Measurements from ENCODE around the gene PRDM16. TPM values are rescaled to one million over a fixed set of nuclear protein-coding genes. Genes with fewer than 3 reads are reported as not detected.

Gene PRDM16
- total RNA-seq, 1 experiment from 2014 or later = 1.6 TPM

DNA sequence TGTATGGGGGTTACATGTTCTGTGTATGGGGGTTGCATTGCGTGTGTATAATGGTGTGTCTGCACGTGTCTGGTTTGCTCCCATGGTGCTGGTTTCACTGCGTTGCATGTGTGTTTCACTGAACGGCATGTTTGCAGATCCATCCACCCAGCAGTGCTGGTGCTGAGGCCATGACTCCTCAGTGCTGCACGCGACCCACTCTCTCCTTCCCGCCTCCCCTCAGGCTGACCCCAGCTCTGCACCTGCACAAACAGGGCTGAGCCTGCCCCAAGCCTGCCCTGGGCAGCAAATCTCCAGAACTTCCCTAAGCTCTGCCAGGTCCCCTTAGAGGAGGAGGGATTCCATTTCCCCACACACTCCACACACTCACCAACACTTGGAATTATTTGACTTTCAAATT lies 29.0 kb upstream of the PRDM16 start (continued):
- no peak for TF ChIP-seq ZMAT4 (CRISPR knock-in tag; IDR thresholded peaks at IDR 0.05)
- no peak for TF ChIP-seq TP53 (CRISPR knock-in tag; IDR thresholded peaks at IDR 0.05)
- no peak for TF ChIP-seq AFF4 (CRISPR knock-in tag; IDR thresholded peaks at IDR 0.05; ENCODE audit: borderline replicate concordance)

GRCh38 chr1:3042481-3042880 lies 26.5 kb upstream of the PRDM16 start:
- TF ChIP-seq ESRRA (CRISPR knock-in tag; IDR thresholded peaks at IDR 0.05; ENCODE audit: borderline replicate concordance) = no peak
- TF ChIP-seq, protein P1, sequence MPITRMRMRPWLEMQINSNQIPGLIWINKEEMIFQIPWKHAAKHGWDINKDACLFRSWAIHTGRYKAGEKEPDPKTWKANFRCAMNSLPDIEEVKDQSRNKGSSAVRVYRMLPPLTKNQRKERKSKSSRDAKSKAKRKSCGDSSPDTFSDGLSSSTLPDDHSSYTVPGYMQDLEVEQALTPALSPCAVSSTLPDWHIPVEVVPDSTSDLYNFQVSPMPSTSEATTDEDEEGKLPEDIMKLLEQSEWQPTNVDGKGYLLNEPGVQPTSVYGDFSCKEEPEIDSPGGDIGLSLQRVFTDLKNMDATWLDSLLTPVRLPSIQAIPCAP (CRISPR knock-in tag; IDR thresholded peaks at IDR 0.05) = no peak
- TF ChIP-seq GRHL2 (CRISPR knock-in tag; IDR thresholded peaks at IDR 0.05; ENCODE audit: insufficient replicate concordance, severe bottlenecking) = no peak
- TF ChIP-seq EMX1 (CRISPR knock-in tag; IDR thresholded peaks at IDR 0.05) = no peak
- TF ChIP-seq ZNF232 (CRISPR knock-in tag; IDR thresholded peaks at IDR 0.05) = no peak
- no peak for TF ChIP-seq ZNF121 (CRISPR knock-in tag; IDR thresholded peaks at IDR 0.05)
- TF ChIP-seq HMGA2 (CRISPR knock-in tag; IDR thresholded peaks at IDR 0.05) = no peak
- no peak for TF ChIP-seq TEAD4 (CRISPR knock-in tag; IDR thresholded peaks at IDR 0.05)
- no peak for TF ChIP-seq KAT7 (CRISPR knock-in tag; IDR thresholded peaks at IDR 0.05; ENCODE audit: borderline replicate concordance)
- no peak for TF ChIP-seq GTF2I (CRISPR knock-in tag; conservative IDR thresholded peaks at IDR 0.05)
- no peak for TF ChIP-seq ZNF671 (CRISPR knock-in tag; IDR thresholded peaks at IDR 0.05)
- TF ChIP-seq ZNF317 (CRISPR knock-in tag; IDR thresholded peaks at IDR 0.05; ENCODE audit: borderline replicate concordance, low read depth) = no peak
- TF ChIP-seq, protein P2, sequence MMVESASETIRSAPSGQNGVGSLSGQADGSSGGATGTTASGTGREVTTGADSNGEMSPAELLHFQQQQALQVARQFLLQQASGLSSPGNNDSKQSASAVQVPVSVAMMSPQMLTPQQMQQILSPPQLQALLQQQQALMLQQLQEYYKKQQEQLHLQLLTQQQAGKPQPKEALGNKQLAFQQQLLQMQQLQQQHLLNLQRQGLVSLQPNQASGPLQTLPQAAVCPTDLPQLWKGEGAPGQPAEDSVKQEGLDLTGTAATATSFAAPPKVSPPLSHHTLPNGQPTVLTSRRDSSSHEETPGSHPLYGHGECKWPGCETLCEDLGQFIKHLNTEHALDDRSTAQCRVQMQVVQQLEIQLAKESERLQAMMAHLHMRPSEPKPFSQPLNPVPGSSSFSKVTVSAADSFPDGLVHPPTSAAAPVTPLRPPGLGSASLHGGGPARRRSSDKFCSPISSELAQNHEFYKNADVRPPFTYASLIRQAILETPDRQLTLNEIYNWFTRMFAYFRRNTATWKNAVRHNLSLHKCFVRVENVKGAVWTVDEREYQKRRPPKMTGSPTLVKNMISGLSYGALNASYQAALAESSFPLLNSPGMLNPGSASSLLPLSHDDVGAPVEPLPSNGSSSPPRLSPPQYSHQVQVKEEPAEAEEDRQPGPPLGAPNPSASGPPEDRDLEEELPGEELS (CRISPR knock-in tag; IDR thresholded peaks at IDR 0.05) = no peak
- TF ChIP-seq ETV6 (CRISPR knock-in tag; IDR thresholded peaks at IDR 0.05) = no peak
- TF ChIP-seq MXD4 (CRISPR knock-in tag; IDR thresholded peaks at IDR 0.05; ENCODE audit: borderline replicate concordance) = no peak

GRCh38 chr1:3049164-3049563 lies 19.8 kb upstream of the PRDM16 start:
- POLR2A ChIA-PET = no interaction called here
- H3K4me3 Mint-ChIP-seq = no peak overlapping the region
- no peak overlapping the region for H3K27ac Mint-ChIP-seq
- peaks cover 35% of the 10 kb centered on the region for H3K9me3 Mint-ChIP-seq
- no peak for TF ChIP-seq ELF4 (CRISPR knock-in tag; IDR thresholded peaks at IDR 0.05; ENCODE audit: low read depth)
- no peak for TF ChIP-seq ZNF138 (CRISPR knock-in tag; conservative IDR thresholded peaks at IDR 0.05)
- no peak for TF ChIP-seq ESRRA (CRISPR knock-in tag; IDR thresholded peaks at IDR 0.05; ENCODE audit: borderline replicate concordance)
- TF ChIP-seq USF2 (CRISPR knock-in tag; IDR thresholded peaks at IDR 0.05) = no peak
- TF ChIP-seq OVOL2 (CRISPR knock-in tag; IDR thresholded peaks at IDR 0.05; ENCODE audit: borderline replicate concordance) = no peak
- TF ChIP-seq TEAD4 (CRISPR knock-in tag; IDR thresholded peaks at IDR 0.05) = no peak
- no peak for TF ChIP-seq CTCF (IDR thresholded peaks at IDR 0.05)
- no peak for TF ChIP-seq NFYB (CRISPR knock-in tag; conservative IDR thresholded peaks at IDR 0.05; ENCODE audit: low read depth)
- TF ChIP-seq ZNF263 (CRISPR knock-in tag; IDR thresholded peaks at IDR 0.05; ENCODE audit: low read depth) = no peak
- H3K4me1 Mint-ChIP-seq = no peaks in the 10 kb centered on the region
- DNase-seq (ENCODE audit: low spot score) = no peak
- ATAC-seq = no peak
- peaks cover 13% of the 10 kb centered on the region for H3K27me3 Mint-ChIP-seq (ENCODE audit: low read depth)
- no peaks in the 10 kb centered on the region for H3K36me3 Mint-ChIP-seq
- CTCF ChIA-PET = interaction anchor here (1.3 kb wide), 1 partner anchor 13 kb away, joined by 4 read pairs; no protein-coding TSS in a partner anchor

More at GRCh38 chr1:3042481-3042880, 26.5 kb upstream of the PRDM16 start:
- H3K9me3 Mint-ChIP-seq = peaks cover 19% of the 10 kb centered on the region
- ATAC-seq = no peak
- no peaks in the 10 kb centered on the region for H3K4me1 Mint-ChIP-seq
- POLR2A ChIA-PET = no interaction called here
- H3K27ac Mint-ChIP-seq = no peak overlapping the region
- DNase-seq (ENCODE audit: low spot score) = no peak
- peaks cover 5% of the 10 kb centered on the region; the same call in 1 of the 2 replicates for H3K27me3 Mint-ChIP-seq (ENCODE audit: low read depth)
- H3K36me3 Mint-ChIP-seq = no peaks in the 10 kb centered on the region
- H3K4me3 Mint-ChIP-seq = no peak overlapping the region
- CTCF ChIA-PET = no interaction called here
